Camera-type eye (tissue), 1 donor: ENCODE results near the gene IFNA2. TPM values are rescaled to one million over a fixed set of nuclear protein-coding genes. Genes with fewer than 3 reads are reported as not detected.

Source experiments
- total RNA-seq: library from RNA; depleted of rRNA; stranded (reverse); fragments of >200 nt; gene quantifications from one replicate; pipeline ENCODE4 v1.2.3, GENCODE V29; 2014

IFNA2 gene
- total RNA-seq: not detected

DNA sequence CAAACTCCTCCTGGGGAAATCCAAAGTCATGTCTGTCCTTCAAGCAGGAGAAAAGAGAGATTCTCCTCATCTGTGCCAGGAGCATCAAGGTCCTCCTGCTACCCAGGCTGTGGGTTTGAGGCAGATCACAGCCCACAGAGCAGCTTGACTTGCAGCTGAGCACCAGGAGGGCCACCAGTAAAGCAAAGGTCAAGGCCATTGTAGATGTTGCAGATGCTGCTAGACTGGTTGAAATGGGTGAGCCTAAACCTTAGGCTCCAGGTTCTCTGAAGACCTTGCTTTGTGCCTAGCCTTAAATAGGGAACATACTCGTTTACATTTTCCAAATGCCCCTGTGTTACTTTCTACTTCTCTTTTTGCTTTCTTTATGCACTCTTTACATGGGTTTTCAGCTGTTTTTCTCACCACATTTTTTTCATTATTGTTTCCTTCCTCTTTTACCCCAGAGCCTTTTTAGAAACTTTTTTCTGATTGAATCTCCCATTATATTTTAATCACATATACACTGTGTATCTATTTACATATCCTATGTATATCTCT lies at the start of gene IFNA2:
Gene IFNA2 (minus strand): TSS at position 268 of the 540 bp plus-strand sequence. CDS start 69 bp downstream, at position 199.

DNA sequence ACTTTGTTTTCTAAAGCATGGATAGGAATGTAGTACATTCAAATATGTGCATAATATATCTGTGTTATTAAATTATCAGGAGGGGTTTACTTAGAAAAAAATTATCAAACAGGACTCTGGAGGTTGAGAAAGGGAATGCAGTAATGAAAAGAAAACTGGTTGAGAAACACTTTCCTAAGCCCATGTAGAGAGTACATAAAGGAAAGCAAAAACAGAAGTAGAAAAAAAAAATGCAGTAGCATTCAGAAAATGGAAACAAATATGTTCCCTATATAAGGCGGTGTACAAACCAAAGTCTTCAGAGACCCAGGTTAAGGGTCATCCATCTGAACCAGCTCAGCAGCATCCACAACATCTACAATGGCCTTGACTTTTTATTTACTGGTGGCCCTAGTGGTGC lies 23.6 kb upstream of the IFNA2 start, which contains the start of gene IFNA8:
Gene IFNA8 (plus strand): TSS at position 301 of the 400 bp plus-strand sequence. CDS start 60 bp downstream, at position 361.

DNA sequence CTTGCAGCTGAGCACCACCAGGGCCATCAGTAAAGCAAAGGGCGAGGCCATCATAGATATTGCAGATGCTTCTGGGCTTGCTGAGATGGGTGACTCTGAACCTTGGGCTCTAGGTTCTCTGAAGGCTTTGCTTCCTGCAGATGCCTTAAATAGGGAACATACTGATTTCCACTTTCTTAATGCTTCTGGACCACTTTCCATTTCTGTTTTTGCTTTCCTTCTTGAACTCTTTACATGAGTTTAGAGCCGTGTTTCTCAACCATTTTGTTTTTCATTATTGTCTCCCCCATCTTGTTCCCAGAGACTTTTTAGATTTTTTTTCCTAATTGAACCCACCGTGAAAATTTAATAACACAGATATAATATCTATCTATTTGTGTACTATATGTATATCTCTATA lies 17.2 kb downstream of the IFNA2 start, which contains the start of gene IFNA13:
Gene IFNA13 (minus strand): TSS at position 101 of the 400 bp plus-strand sequence. CDS start 47 bp downstream, at position 54.

DNA sequence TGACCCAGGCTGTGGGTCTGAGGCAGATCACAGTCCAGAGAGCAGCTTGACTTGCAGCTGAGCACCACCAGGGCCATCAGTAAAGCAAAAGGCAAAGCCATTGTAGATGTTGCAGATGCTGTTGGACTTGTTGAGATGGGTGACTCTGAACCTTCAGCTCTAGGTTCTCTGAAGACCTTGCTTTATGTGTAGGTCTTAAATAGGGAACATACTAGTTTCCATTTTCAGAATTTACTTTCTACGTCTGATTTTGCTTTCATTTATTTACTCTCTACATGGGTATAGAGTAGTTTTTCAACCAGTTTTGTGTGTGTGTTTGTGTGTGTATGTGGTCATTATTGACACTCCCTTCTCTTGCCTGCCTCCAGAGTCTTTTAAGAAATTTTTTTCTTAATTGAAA lies 34.4 kb downstream of the IFNA2 start, which contains the start of gene IFNA6:
Gene IFNA6 (minus strand): TSS at position 101 of the 400 bp plus-strand sequence. CDS start 0 bp downstream, at position 101.

DNA sequence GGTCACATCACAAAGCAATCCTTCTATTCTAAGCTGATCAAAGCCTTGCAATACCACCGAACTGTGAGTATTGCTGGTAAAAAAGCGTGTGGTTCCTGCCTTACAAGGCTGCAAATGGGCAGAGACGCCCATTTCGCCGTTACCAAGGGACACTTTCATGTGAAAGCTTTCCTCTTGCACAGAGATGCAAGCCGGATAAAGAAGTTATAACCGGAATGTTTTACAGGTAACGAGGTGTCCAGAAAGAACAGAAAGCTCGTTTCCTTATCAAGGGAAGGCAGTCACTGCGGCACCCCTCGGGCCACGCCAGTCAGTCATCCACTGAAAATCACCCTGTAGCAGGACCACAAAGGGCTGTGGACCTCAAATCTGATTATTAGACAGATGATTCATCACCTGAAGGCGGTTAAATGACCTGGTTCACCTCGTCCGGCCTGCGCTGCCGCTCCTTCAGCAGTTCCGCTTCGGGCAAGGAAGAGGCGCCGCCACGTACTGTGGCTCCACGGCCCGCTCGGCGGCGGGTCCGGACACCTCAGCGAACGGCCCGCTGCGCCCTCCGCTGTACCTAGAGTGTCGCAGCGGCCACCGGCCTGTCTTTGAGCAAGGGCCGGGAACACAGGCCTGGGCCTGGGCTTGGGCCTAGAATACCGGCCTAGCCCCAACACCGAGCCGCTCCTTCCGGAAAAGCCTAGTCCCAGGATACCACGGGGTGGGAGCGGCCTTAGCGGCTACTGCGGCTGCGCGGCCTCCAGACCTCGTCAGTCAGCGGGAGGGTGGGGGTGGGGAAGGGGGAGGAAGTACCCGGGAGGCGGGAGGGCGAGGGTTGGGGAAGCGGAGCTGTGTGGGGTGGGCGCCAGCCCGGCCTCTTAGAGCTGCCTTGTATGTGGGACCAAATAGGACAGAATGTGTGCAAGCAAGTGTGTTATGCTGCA lies 50.2 kb downstream of the IFNA2 start, which contains the start of gene KLHL9:
Gene KLHL9 (minus strand): TSS at position 704 of the 932 bp plus-strand sequence. CDS start 545 bp downstream, at position 159.

Other genes starting within 250 kb of the IFNA2 start
- gene IFNW1, start 243.6 kb downstream of the IFNA2 start, total RNA-seq: not detected
- not detected for gene IFNA21, start 218.7 kb downstream of the IFNA2 start, total RNA-seq
- gene IFNA4, start 197.8 kb downstream of the IFNA2 start, total RNA-seq: not detected
- not detected for gene IFNA7, start 183.2 kb downstream of the IFNA2 start, total RNA-seq
- gene IFNA10, start 178.3 kb downstream of the IFNA2 start, total RNA-seq: not detected
- not detected for gene IFNA16, start 168.1 kb downstream of the IFNA2 start, total RNA-seq
- not detected for gene IFNA17, start 157.2 kb downstream of the IFNA2 start, total RNA-seq
- not detected for gene IFNA14, start 145.4 kb downstream of the IFNA2 start, total RNA-seq
- not detected for gene IFNA5, start 80.1 kb downstream of the IFNA2 start, total RNA-seq
- 68.1 TPM for gene KLHL9, start 50.0 kb downstream of the IFNA2 start, total RNA-seq
- not detected for gene IFNA6, start 34.5 kb downstream of the IFNA2 start, total RNA-seq
- gene IFNA13, start 17.3 kb downstream of the IFNA2 start, total RNA-seq: not detected
- not detected for gene IFNA8, start 23.7 kb upstream of the IFNA2 start, total RNA-seq
- not detected for gene IFNA1, start 55.0 kb upstream of the IFNA2 start, total RNA-seq
- not detected for gene IFNE, start 96.9 kb upstream of the IFNA2 start, total RNA-seq